HEK293 (cell line): Measurements from ENCODE around the gene LEUTX.

Source experiments
- BCL11B ChIP-seq: fragments of 450-650 bp; formaldehyde crosslinking; IDR thresholded peaks from 2 replicates; pipeline ENCODE4 v1.5.1; 2016; ENCODE audit warnings: low read depth, missing biosample characterization, missing genetic modification characterization
- GLI2 ChIP-seq: fragments of 450-650 bp; formaldehyde crosslinking; IDR thresholded peaks from 2 replicates; pipeline ENCODE4; 2017; ENCODE audit warnings: missing biosample characterization, missing genetic modification characterization, low read depth, borderline replicate concordance
- MYNN ChIP-seq: fragments of 450-650 bp; formaldehyde crosslinking; IDR thresholded peaks from 2 replicates; pipeline ENCODE4 v1.5.1; 2016; ENCODE audit warnings: missing biosample characterization, missing genetic modification characterization, borderline replicate concordance
- OVOL3 ChIP-seq: fragments of 450-650 bp; formaldehyde crosslinking; IDR thresholded peaks from 2 replicates; pipeline ENCODE4 v1.5.1; 2016; ENCODE audit warnings: missing biosample characterization, missing genetic modification characterization
- PRDM4 ChIP-seq: fragments of 450-650 bp; formaldehyde crosslinking; IDR thresholded peaks from 2 replicates; pipeline ENCODE4 v1.5.1; 2017; ENCODE audit warnings: missing biosample characterization, missing genetic modification characterization
- RBAK ChIP-seq: fragments of 450-650 bp; formaldehyde crosslinking; IDR thresholded peaks from 2 replicates; pipeline ENCODE4 v1.5.1; 2016; ENCODE audit warnings: missing biosample characterization, missing genetic modification characterization
- WT1 ChIP-seq: fragments of 450-650 bp; formaldehyde crosslinking; IDR thresholded peaks from 2 replicates; pipeline ENCODE4 v1.5.1; 2016; ENCODE audit warnings: missing biosample characterization, missing genetic modification characterization
- ZBTB1 ChIP-seq: fragments of 450-650 bp; formaldehyde crosslinking; IDR thresholded peaks from 2 replicates; pipeline ENCODE4 v1.5.1; 2016; ENCODE audit warnings: missing biosample characterization, missing genetic modification characterization
- ZBTB11 ChIP-seq: fragments of 450-650 bp; formaldehyde crosslinking; conservative IDR thresholded peaks from 2 replicates; pipeline ENCODE4 v1.5.1; 2016; ENCODE audit warnings: low read depth, missing biosample characterization, missing genetic modification characterization
- ZBTB21 ChIP-seq: fragments of 450-650 bp; formaldehyde crosslinking; IDR thresholded peaks from 2 replicates; pipeline ENCODE4 v1.5.1; 2017; ENCODE audit warnings: missing biosample characterization, missing genetic modification characterization
- ZNF10 ChIP-seq: fragments of 450-650 bp; formaldehyde crosslinking; IDR thresholded peaks from 2 replicates; pipeline ENCODE4 v1.5.1; 2017; ENCODE audit warnings: missing biosample characterization, missing genetic modification characterization
- ZNF138 ChIP-seq: fragments of 450-650 bp; formaldehyde crosslinking; IDR thresholded peaks from 2 replicates; pipeline ENCODE4 v1.5.1; 2016; ENCODE audit warnings: missing biosample characterization, missing genetic modification characterization, borderline replicate concordance
- ZNF155 ChIP-seq: fragments of 450-650 bp; formaldehyde crosslinking; IDR thresholded peaks from 2 replicates; pipeline ENCODE4 v1.5.1; 2016; ENCODE audit warnings: missing biosample characterization, missing genetic modification characterization
- ZNF175 ChIP-seq: fragments of 450-650 bp; formaldehyde crosslinking; IDR thresholded peaks from 2 replicates; pipeline ENCODE4 v1.5.1; 2016; ENCODE audit warnings: missing biosample characterization, missing genetic modification characterization
- ZNF18 ChIP-seq: fragments of 450-650 bp; formaldehyde crosslinking; IDR thresholded peaks from 2 replicates; pipeline ENCODE4 v1.5.1; 2016; ENCODE audit warnings: missing biosample characterization, missing genetic modification characterization
- ZNF19 ChIP-seq: fragments of 450-650 bp; formaldehyde crosslinking; IDR thresholded peaks from 2 replicates; pipeline ENCODE4; 2016; ENCODE audit warnings: missing biosample characterization, missing genetic modification characterization, low read depth
- ZNF202 ChIP-seq: fragments of 450-650 bp; formaldehyde crosslinking; IDR thresholded peaks from 2 replicates; pipeline ENCODE4 v1.5.1; 2016; ENCODE audit warnings: missing biosample characterization, missing genetic modification characterization, borderline replicate concordance
- ZNF214 ChIP-seq: fragments of 450-650 bp; formaldehyde crosslinking; IDR thresholded peaks from 2 replicates; pipeline ENCODE4 v1.5.1; 2017; ENCODE audit warnings: missing biosample characterization, mild to moderate bottlenecking, missing genetic modification characterization, borderline replicate concordance
- ZNF266 ChIP-seq: fragments of 450-650 bp; formaldehyde crosslinking; IDR thresholded peaks from 2 replicates; pipeline ENCODE4 v1.5.1; 2016; ENCODE audit warnings: missing biosample characterization, missing genetic modification characterization, low read depth
- ZNF292 ChIP-seq: fragments of 450-650 bp; formaldehyde crosslinking; IDR thresholded peaks from 2 replicates; pipeline ENCODE4 v1.5.1; 2016; ENCODE audit warnings: low read depth, missing biosample characterization, missing genetic modification characterization, borderline replicate concordance
- ZNF354C ChIP-seq: fragments of 450-650 bp; formaldehyde crosslinking; IDR thresholded peaks from 2 replicates; pipeline ENCODE4 v1.5.1; 2016; ENCODE audit warnings: missing biosample characterization, missing genetic modification characterization, low read depth, borderline replicate concordance
- ZNF501 ChIP-seq: fragments of 450-650 bp; formaldehyde crosslinking; IDR thresholded peaks from 2 replicates; pipeline ENCODE4 v1.5.1; 2016; ENCODE audit warnings: missing biosample characterization, missing genetic modification characterization
- ZNF510 ChIP-seq: fragments of 450-650 bp; formaldehyde crosslinking; IDR thresholded peaks from 2 replicates; pipeline ENCODE4 v1.5.1; 2018; ENCODE audit warnings: mild to moderate bottlenecking, missing genetic modification characterization, missing biosample characterization; ENCODE audit not compliant: insufficient replicate concordance
- ZNF529 ChIP-seq: fragments of 450-650 bp; formaldehyde crosslinking; IDR thresholded peaks from 2 replicates; pipeline ENCODE4 v1.5.1; 2017; ENCODE audit warnings: missing genetic modification characterization, missing biosample characterization; ENCODE audit not compliant: insufficient replicate concordance
- ZNF623 ChIP-seq: fragments of 450-650 bp; formaldehyde crosslinking; IDR thresholded peaks from 2 replicates; pipeline ENCODE4 v1.5.1; 2016; ENCODE audit warnings: missing biosample characterization, missing genetic modification characterization
- ZNF664 ChIP-seq: fragments of 450-650 bp; formaldehyde crosslinking; IDR thresholded peaks from 2 replicates; pipeline ENCODE4 v1.5.1; 2016; ENCODE audit warnings: missing biosample characterization, missing genetic modification characterization
- ZNF791 ChIP-seq: fragments of 450-650 bp; formaldehyde crosslinking; IDR thresholded peaks from 2 replicates; pipeline ENCODE4 v1.5.1; 2016; ENCODE audit warnings: missing biosample characterization, missing genetic modification characterization
- ZSCAN23 ChIP-seq: fragments of 450-650 bp; formaldehyde crosslinking; IDR thresholded peaks from 2 replicates; pipeline ENCODE4 v1.5.1; 2016; ENCODE audit warnings: missing biosample characterization, missing genetic modification characterization
- TF ChIP-seq, protein P1 (sequence below): fragments of 450-650 bp; formaldehyde crosslinking; IDR thresholded peaks from 2 replicates; pipeline ENCODE4 v1.5.1; 2016; ENCODE audit warnings: missing biosample characterization, missing genetic modification characterization
- TF ChIP-seq, protein P2 (sequence below): fragments of 450-650 bp; formaldehyde crosslinking; IDR thresholded peaks from 2 replicates; pipeline ENCODE4 v1.5.1; 2016; ENCODE audit warnings: missing biosample characterization, missing genetic modification characterization, borderline replicate concordance

LEUTX gene

DNA sequence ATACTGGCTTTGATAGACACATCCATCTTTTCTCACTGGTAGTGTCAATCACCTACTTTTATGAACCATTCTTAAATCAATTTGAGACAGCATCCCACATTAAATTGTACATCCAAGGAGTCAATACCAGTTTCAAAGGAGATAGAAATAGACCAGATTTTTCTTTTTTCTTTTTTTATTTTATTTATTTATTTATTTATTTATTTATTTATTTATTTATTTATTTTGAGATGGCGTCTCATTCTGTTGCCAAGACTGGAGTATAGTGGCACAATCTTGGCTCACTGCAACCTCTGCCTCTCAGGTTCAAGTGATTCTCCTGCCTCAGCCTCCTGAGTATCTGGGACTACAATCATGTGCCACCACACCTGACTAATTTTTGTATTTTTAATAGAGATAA is 16.8 kb upstream of the LEUTX start (continued):
- TF ChIP-seq BCL11B (tag by site-specific recombination) (peak; percentile 35; the same call in 1 of the 2 replicates), ZNF214 (tag by site-specific recombination) (peak; percentile 13; the same call in 1 of the 2 replicates), ZNF155 (0 out of 2 replicates have a peak, but pooled peaks have one; percentile 41), ZNF354C (tag by site-specific recombination) (peak; percentile 90; the same call in 1 of the 2 replicates), ZBTB11 (tag by site-specific recombination) (peak; percentile 93), OVOL3 (tag by site-specific recombination) (peak; percentile 63; the same call in 1 of the 2 replicates), ZNF501 (tag by site-specific recombination) (peak; percentile 91), ZSCAN23 (0 out of 2 replicates have a peak, but pooled peaks have one; percentile 47), ZNF19 (peak; percentile 96), ZNF510 (peak; percentile 95), PRDM4 (tag by site-specific recombination) (peak; percentile 37; the same call in 1 of the 2 replicates), ZNF138 (tag by site-specific recombination) (peak; percentile 97), WT1 (tag by site-specific recombination) (peak; percentile 22; the same call in 1 of the 2 replicates), ZNF664 (tag by site-specific recombination) (peak; percentile 96), ZNF529 (peak; percentile 82), ZBTB21 (tag by site-specific recombination) (peak; percentile 88), ZNF292 (tag by site-specific recombination) (peak; percentile 98; the same call in 1 of the 2 replicates), ZNF266 (tag by site-specific recombination) (peak; percentile 94), ZNF175 (tag by site-specific recombination) (peak; percentile 62; the same call in 1 of the 2 replicates), MYNN (tag by site-specific recombination) (peak; percentile 60; the same call in 1 of the 2 replicates), ZNF202 (tag by site-specific recombination) (peak; percentile 98), RBAK (tag by site-specific recombination) (0 out of 2 replicates have a peak, but pooled peaks have one; percentile 45), ZNF18 (tag by site-specific recombination) (peak; percentile 57; the same call in 1 of the 2 replicates), ZNF791 (tag by site-specific recombination) (peak; percentile 88), ZBTB1 (tag by site-specific recombination) (peak; percentile 78; the same call in 1 of the 2 replicates), GLI2 (peak; percentile 72; the same call in 1 of the 2 replicates), ZNF623 (peak; percentile 93), ZNF10 (tag by site-specific recombination) (peak; percentile 28; the same call in 1 of the 2 replicates)
- TF ChIP-seq, protein P1, sequence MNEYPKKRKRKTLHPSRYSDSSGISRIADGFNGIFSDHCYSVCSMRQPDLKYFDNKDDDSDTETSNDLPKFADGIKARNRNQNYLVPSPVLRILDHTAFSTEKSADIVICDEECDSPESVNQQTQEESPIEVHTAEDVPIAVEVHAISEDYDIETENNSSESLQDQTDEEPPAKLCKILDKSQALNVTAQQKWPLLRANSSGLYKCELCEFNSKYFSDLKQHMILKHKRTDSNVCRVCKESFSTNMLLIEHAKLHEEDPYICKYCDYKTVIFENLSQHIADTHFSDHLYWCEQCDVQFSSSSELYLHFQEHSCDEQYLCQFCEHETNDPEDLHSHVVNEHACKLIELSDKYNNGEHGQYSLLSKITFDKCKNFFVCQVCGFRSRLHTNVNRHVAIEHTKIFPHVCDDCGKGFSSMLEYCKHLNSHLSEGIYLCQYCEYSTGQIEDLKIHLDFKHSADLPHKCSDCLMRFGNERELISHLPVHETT = peak; percentile 92; the same call in 1 of the 2 replicates
- TF ChIP-seq, protein P2, sequence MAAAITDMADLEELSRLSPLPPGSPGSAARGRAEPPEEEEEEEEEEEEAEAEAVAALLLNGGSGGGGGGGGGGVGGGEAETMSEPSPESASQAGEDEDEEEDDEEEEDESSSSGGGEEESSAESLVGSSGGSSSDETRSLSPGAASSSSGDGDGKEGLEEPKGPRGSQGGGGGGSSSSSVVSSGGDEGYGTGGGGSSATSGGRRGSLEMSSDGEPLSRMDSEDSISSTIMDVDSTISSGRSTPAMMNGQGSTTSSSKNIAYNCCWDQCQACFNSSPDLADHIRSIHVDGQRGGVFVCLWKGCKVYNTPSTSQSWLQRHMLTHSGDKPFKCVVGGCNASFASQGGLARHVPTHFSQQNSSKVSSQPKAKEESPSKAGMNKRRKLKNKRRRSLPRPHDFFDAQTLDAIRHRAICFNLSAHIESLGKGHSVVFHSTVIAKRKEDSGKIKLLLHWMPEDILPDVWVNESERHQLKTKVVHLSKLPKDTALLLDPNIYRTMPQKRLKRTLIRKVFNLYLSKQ = peak; percentile 97
